K562 (cell line): ENCODE data around the gene GPAT3. TPM values are rescaled to one million over a fixed set of nuclear protein-coding genes. Genes with fewer than 3 reads are reported as not detected.

Experiments used
- ATAC-seq: fragments of 200-7000 bp; cut with Tn5 transposase; 3 replicates; pipeline ENCODE4 v1.9.1; 2020; ENCODE audit warnings: moderate library complexity
- BruUV-seq: library from RNA; stranded (reverse); fragments of 400-500 nt; replicated peaks from 2 replicates; lab custom pipeline; 2021; lab: Mats Ljungman, UMichigan
- CTCF ChIA-PET: fragments of 300-600 bp; formaldehyde crosslinking; extraction: SDS; loops from one replicate; lab custom pipeline; 2021; ENCODE audit warnings: low intra/inter-chr PET ratio; lab: Yijun Ruan, JAX
- POLR2A ChIA-PET: fragments of 300-600, 350-650 bp; sonication (Branson Sonifier 250); formaldehyde crosslinking; extraction: SDS; loops from one replicate; lab custom pipeline; 2021; ENCODE audit warnings: antibody characterized with exemption, inconsistent platforms; lab: Yijun Ruan, JAX
- DNase-seq, 4 experiments: peaks; one replicate each; pipeline versions ENCODE4 v3.0.0 to v3.0.0-alpha.2; 2011 to 2018; ENCODE audit warnings: low spot score in 3 of 4, mixed read lengths in 3 of 4; ENCODE audit errors: extremely low read depth in 1 of 4
- FAIRE-seq: peaks from 2 replicates; lab custom pipeline; 2011; peaks lifted over from hg19 to GRCh38; lab: Jason Lieb, UNC
- H2AFZ ChIP-seq: 2 replicates; pipeline ENCODE4 v1.6.0; 2011; ENCODE audit warnings: low read depth, low read length, control low read depth, inconsistent platforms
- H3K27ac ChIP-seq: fragments of 200-600 bp; 3 replicates; pipeline ENCODE4 v1.8.0; 2011; ENCODE audit warnings: low read depth, mild to moderate bottlenecking, control low read depth, inconsistent platforms, low read length, moderate library complexity, mixed read lengths; ENCODE audit errors: extremely low read depth
- H3K27me3 ChIP-seq, 2 experiments: fragments of 300-600 bp in 1 of 2; 2 replicates in 1 of 2; 3 replicates in 1 of 2; pipeline versions ENCODE4 v1.6.0 to v1.8.0; 2011; ENCODE audit warnings: inconsistent platforms in 2 of 2, low read length in 2 of 2, mild to moderate bottlenecking in 1 of 2, mixed read lengths in 1 of 2, moderate library complexity in 1 of 2; ENCODE audit not compliant: control insufficient read depth in 2 of 2, insufficient read depth in 2 of 2
- H3K36me3 ChIP-seq: fragments of 300-600 bp; 3 replicates; pipeline ENCODE4 v1.8.0; 2011; ENCODE audit warnings: mild to moderate bottlenecking, low read length, inconsistent platforms; ENCODE audit not compliant: control insufficient read depth, insufficient read depth
- H3K4me1 ChIP-seq, 2 experiments: fragments of 200-600 bp in 1 of 2; replicated peaks in 1 of 2; 2 replicates in 1 of 2; 3 replicates in 1 of 2; pipeline versions ENCODE4 v1.5.1 to v1.8.0; 2011; ENCODE audit warnings: inconsistent platforms in 2 of 2, low read length in 2 of 2, mild to moderate bottlenecking in 1 of 2, mixed read lengths in 1 of 2, moderate library complexity in 1 of 2; ENCODE audit not compliant: control insufficient read depth in 2 of 2, insufficient read depth in 2 of 2
- H3K4me2 ChIP-seq: 2 replicates; pipeline ENCODE4 v1.6.1; 2011; ENCODE audit warnings: low read length, control low read depth, inconsistent platforms, mixed read lengths; ENCODE audit not compliant: insufficient read depth
- H3K4me3 ChIP-seq: fragments of 200-600 bp; sonication (generic), shearing (Covaris generic); 2 replicates; pipeline ENCODE4 v1.5.1; 2016; ENCODE audit warnings: control low read depth, inconsistent platforms
- H3K79me2 ChIP-seq: fragments of 200-600 bp; 3 replicates; pipeline ENCODE4 v1.8.0; 2011; ENCODE audit warnings: low read length, inconsistent platforms; ENCODE audit not compliant: control insufficient read depth, insufficient read depth
- H3K9ac ChIP-seq, 2 experiments: 2 replicates each; pipeline versions ENCODE4 v1.6.0 to v1.6.1; 2011; ENCODE audit warnings: low read depth in 2 of 2, low read length in 2 of 2, control low read depth in 1 of 2, inconsistent platforms in 1 of 2, mild to moderate bottlenecking in 1 of 2, mixed read lengths in 1 of 2; ENCODE audit not compliant: insufficient read depth in 1 of 2
- H3K9me1 ChIP-seq: one replicate; pipeline ENCODE4 v1.6.0; 2011; ENCODE audit warnings: inconsistent platforms, mild to moderate bottlenecking, low read length, moderate library complexity; ENCODE audit not compliant: control insufficient read depth, insufficient read depth
- H3K9me3 ChIP-seq: replicated peaks from 2 replicates; pipeline ENCODE4 v1.5.1; 2011; ENCODE audit warnings: low read depth, low read length, inconsistent platforms; ENCODE audit not compliant: control insufficient read depth, insufficient read depth
- H4K20me1 ChIP-seq: replicated peaks from 2 replicates; pipeline ENCODE4 v1.6.1; 2011; ENCODE audit warnings: low read length, inconsistent platforms, mixed read lengths; ENCODE audit not compliant: control insufficient read depth, insufficient read depth
- ADNP ChIP-seq: fragments of 200-800 bp; sonication (Bioruptor generic); IDR thresholded peaks from 2 replicates; pipeline ENCODE4 v1.6.1; 2016; ENCODE audit warnings: missing genetic modification characterization, missing compliant biosample characterization
- ELK1 ChIP-seq: sonication (generic); formaldehyde crosslinking; IDR thresholded peaks from 2 replicates; pipeline ENCODE4 v1.8.1; 2022; ENCODE audit warnings: missing genetic modification reagents
- ESRRA ChIP-seq: fragments of 450-650 bp; IDR thresholded peaks from 2 replicates; pipeline ENCODE4 v1.6.1; 2014; ENCODE audit warnings: low read depth, mild to moderate bottlenecking, moderate library complexity, borderline replicate concordance
- ETS2 ChIP-seq: IDR thresholded peaks from 2 replicates; pipeline ENCODE4 v1.6.1; 2016; ENCODE audit warnings: borderline replicate concordance, missing genetic modification characterization, mild to moderate bottlenecking, moderate library complexity, missing compliant biosample characterization; ENCODE audit not compliant: poor library complexity, severe bottlenecking
- ETV6 ChIP-seq, 3 experiments: fragments of 150-350 bp in 1 of 3; sonication (generic) in 1 of 3; formaldehyde crosslinking in 1 of 3; IDR thresholded peaks; 2 replicates each; pipeline versions ENCODE4 v1.6.1 to v1.8.0; 2014 to 2022; ENCODE audit warnings: borderline replicate concordance in 2 of 3, low read depth in 2 of 3, antibody characterized with exemption in 1 of 3, low read length in 1 of 3, mild to moderate bottlenecking in 1 of 3, missing genetic modification reagents in 1 of 3
- NBN ChIP-seq: fragments of 450-650 bp; IDR thresholded peaks from 2 replicates; pipeline ENCODE4 v1.6.1; 2016; ENCODE audit warnings: low read depth, mild to moderate bottlenecking
- SMARCA4 ChIP-seq: fragments of 450-650 bp; IDR thresholded peaks from 2 replicates; pipeline ENCODE4 v1.6.1; 2016
- TCF3 ChIP-seq: sonication (generic); formaldehyde crosslinking; IDR thresholded peaks from 2 replicates; pipeline ENCODE4 v1.4.0; 2020; ENCODE audit warnings: mild to moderate bottlenecking, missing genetic modification reagents
- ZBTB2 ChIP-seq: fragments of 450-650 bp; IDR thresholded peaks from 2 replicates; pipeline ENCODE4 v1.6.1; 2016; ENCODE audit warnings: antibody characterized with exemption
- ZNF318 ChIP-seq, 2 experiments: fragments of 450-650 bp; IDR thresholded peaks; 2 replicates each; pipeline ENCODE4 v1.6.1; 2016; ENCODE audit warnings: mild to moderate bottlenecking in 2 of 2, borderline replicate concordance in 1 of 2, low read depth in 1 of 2, moderate library complexity in 1 of 2
- WGBS: fragments of 100-300 bp; shearing (Covaris generic); methylation state at CpG from one replicate; pipeline ENCODE4 v1.1.6; 2016; ENCODE audit warnings: low coverage, mixed read lengths; ENCODE audit not compliant: insufficient coverage; ENCODE audit errors: missing lambda C conversion rate; 5-methylcytosine and 5-hydroxymethylcytosine counted together
- in situ Hi-C: fragments of 300-500 bp; cut with MboI; formaldehyde crosslinking; loops from 4 replicates; pipeline ENCODE4 v1.15.0; 2018; ENCODE audit warnings: inconsistent platforms, mixed read lengths
- intact Hi-C: fragments of 100-400 bp; cut with micrococcal nuclease; formaldehyde crosslinking; loops from 2 replicates; pipeline ENCODE4 v1.14.2; 2022
- polyA plus RNA-seq, 8 experiments: library from polyadenylated mRNA; depleted of rRNA in 4 of 8; stranded (reverse) in 5 of 8; unstranded in 3 of 8; fragments of >200 nt; fragmentation: Nextera tagmentation in 2 of 8; fragmentation: Illumina TruSeq in 1 of 8; extraction: Ambion mirVana in 2 of 8; extraction: Trizol in 1 of 8; gene quantifications; 2 replicates each; pipeline versions ENCODE4 v1.2.1 to v1.2.3, GENCODE V29; 2011 to 2014; ENCODE audit warnings: inconsistent platforms in 1 of 8, missing spikeins in 1 of 8
- total RNA-seq, 7 experiments: library from RNA; depleted of rRNA in 6 of 7; stranded (reverse); fragments of >200 nt in 6 of 7; fragmentation: Illumina TruSeq in 2 of 7; extraction: Trizol in 2 of 7; gene quantifications; 2 replicates each; pipeline versions ENCODE4 v1.2.1 to v1.2.3, GENCODE V29; 2011 to 2021; ENCODE audit warnings: low replicate concordance in 1 of 7

Gene GPAT3
- total and polyA plus RNA-seq, 9 of the 15 experiments (the other 6 are each of a cell fraction or from before 2014, with no cell fraction given): 4.1 to 16.1 (median 13.1) TPM

- Histone ChIP-seq H3K27ac (0 out of 3 replicates have a peak overlapping the region, but pooled peaks have one; percentile 8), H3K4me1 (peaks cover 0 to 8% of the 10 kb centered on the region in 2 experiments; a peak in 4 of 5 replicates), H3K36me3 (no peaks in the 10 kb centered on the region), H3K9ac (no peak overlapping the region), H3K4me3 (no peak overlapping the region), H3K9me1 (no peaks in the 10 kb centered on the region), H2AFZ (0 out of 2 replicates have a peak overlapping the region, but pooled peaks have one; percentile 7), H4K20me1 (no peaks in the 10 kb centered on the region), H3K27me3 (no peaks in the 10 kb centered on the region), H3K9me3 (no peaks in the 10 kb centered on the region), H3K79me2 (no peaks in the 10 kb centered on the region), H3K4me2 (no peak overlapping the region; the same call in 1 of the 2 replicates)
- in situ Hi-C loops: no loop called here
- ChIA-PET POLR2A (interaction anchor here (0.6 to 1.2 kb wide), 3 partner anchors 17 to 22 kb away, joined by 3 to 4 read pairs (median 3); no protein-coding TSS in a partner anchor), CTCF (interaction anchor here (0.7 kb wide), 1 partner anchor 10 kb away, joined by 3 read pairs; no protein-coding TSS in a partner anchor)
- FAIRE-seq (no peak), DNase-seq (no peak), ATAC-seq (no peak)
- intact Hi-C loops: loop anchor here (10.0 kb wide), 1 partner anchor 76 kb away; no protein-coding TSS in a partner anchor
- 0% methylated on average over 1 of the region's 1 CpG for WGBS
- no TSS peak for BruUV-seq
- TF ChIP-seq NBN (peak; percentile 33; the same call in 1 of the 2 replicates), ETS2 (tag) (no peak), ADNP (tag) (peak; percentile 41; the same call in 1 of the 2 replicates), ZBTB2 (no peak), ETV6 (IDR thresholded peaks at IDR 0.05; ENCODE audit: borderline replicate concordance in 1 of 2, low read depth in 2 of 2, low read length in 1 of 2) (no peak), ETV6 (CRISPR knock-in tag; IDR thresholded peaks at IDR 0.05; ENCODE audit: borderline replicate concordance) (no peak), TCF3 (CRISPR knock-in tag) (no peak), ELK1 (CRISPR knock-in tag) (no peak), SMARCA4 (peak; percentile 78), ZNF318 (IDR thresholded peaks at IDR 0.05; ENCODE audit: borderline replicate concordance in 1 of 2, low read depth in 1 of 2) (no peak), ESRRA (no peak)
These were observed 22.8 kb downstream of the GPAT3 start for GRCh38 chr4:83558680-83559079.
